Stimulated activated CD4-positive, alpha-beta T cell treated with anti-CD3 and anti-CD28 coated beads, Interleukin-15, amount 100 ng/mL, for 24 hours (primary cell): Measurements from ENCODE around the gene TNS1.

Source experiments
- DNase-seq: peaks from one replicate; pipeline ENCODE4 v3.0.0-alpha.2; 2020

TNS1 gene

DNA sequence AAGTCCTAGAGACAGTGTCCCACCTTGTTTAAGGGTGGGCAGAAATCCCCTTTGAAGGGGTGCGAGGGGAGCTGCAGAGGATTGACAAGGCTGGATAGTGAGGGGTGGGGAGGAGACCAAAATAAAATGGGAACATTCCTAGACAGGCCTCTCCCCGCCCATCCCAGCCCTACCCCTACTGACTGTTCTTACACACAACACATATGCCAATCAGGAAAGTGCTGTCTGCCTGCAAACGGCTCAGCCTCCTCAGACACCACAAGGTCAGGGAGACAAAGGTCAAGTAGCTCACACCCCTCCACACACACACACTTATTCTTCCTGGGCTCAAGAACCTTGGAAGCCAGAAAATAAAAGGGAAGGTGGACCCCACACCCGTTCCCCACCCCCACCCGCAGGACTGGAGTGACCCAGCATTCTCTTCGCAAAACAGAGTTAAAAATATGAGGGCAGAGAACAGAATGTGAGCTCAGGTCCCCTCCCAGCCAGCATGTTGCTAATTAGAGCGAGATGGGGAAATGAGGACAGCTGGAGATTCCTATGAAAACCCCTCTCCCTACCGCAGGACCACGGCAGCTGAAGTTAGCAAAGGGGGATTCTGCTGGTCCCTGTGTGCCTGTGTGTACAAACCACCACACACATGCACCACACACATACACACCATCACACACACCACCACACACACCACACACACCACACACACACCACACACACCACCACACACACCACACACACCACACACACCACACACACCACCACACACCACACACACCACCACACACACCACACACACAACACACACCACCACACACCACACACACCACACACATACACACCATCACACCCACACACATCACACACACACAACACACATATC, 197.8 kb downstream of the TNS1 start:
- DNase-seq = no peak

DNA sequence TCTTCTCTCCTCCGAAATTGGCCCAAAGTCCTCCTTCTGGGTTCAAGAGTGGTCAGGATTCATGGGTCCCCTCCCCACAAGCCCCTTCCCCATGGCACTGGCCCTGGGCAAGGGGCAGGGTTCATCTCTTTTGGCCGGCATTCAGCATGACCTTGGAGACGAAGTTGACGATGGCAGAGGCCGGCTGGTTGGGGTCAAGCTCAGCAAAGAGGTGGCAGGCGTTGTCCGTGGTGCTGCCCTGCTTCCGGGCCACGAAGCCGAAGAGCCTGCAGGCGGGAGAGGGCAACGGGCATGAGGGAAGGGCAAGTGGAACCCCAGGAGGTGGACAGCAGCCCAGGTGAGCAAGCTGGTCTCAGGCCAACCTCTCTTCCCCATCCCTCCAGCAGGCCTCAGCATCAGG, 198.5 kb downstream of the TNS1 start:
- no peak for DNase-seq

DNA sequence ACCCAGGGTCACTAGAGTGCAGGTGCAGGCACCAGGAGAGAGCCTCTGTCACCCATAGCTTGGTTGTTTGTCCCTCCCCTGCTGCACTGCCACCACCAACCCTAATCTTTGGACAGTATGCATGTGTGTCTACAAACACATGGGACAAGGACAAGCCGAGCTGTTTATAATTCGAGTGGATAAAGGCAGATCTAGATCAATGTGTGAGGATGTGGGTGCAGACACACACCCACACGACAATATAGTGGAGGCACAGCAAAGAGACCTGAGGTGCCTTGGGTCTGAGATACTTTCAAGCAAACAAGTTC, 199.2 kb downstream of the TNS1 start:
- no peak for DNase-seq

DNA sequence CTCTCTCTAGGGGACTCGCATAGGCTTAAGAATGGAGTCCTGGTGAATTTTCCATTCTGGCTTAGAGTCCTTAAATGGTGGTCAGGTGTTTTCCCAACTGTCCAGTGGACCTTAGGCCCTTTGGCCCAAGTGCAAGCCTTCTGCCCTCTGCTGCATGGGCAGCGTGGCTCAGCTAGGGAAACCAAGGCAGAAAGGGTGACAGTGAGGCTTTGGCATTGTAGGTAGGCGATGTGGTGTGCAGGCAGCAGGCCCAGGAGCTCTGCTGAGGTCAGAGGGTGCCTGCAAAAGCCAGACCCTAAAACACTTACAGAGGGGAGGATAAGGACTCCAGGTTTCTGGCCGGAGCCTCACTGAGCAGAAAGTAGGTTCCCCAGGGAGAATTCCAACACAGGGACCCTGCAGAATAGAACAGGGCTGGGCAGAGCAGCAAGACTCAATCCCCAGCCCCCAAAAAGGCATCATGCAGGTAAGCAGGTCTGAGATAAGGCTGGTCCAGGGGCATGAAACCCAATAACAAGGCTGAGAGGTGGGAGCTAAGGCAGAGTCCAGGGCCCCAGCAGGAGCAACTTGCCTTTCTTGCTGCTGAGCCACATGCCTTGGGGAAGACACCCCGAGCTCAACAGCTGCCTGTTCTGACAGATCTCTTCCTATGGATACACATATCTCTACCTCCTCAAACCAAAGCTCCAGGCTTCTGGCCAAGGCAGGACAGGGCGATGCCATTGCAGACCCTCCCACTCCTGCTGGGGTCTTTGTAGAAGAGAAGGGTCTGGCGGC, 199.7 kb downstream of the TNS1 start:
- DNase-seq = no peak

DNA sequence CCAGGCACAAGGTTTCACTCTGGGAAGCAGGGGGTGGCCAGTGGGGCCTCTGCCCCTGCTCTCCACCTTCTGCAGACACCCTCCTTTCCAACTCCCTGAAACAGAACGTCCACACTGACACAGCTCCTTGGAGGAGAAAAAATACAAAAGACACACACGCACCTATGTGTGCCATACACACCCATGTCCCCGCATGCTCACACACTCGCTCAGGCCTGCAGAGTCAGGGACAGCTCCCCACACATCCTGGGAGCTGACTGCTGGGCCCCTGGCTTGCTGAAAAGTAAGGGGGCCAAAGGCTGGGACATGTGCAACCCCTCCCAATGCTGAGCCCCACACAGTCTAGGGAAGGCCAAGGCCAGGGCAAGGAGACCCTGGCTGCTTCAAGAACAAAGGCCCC, 200.5 kb downstream of the TNS1 start:
- DNase-seq = no peak

DNA sequence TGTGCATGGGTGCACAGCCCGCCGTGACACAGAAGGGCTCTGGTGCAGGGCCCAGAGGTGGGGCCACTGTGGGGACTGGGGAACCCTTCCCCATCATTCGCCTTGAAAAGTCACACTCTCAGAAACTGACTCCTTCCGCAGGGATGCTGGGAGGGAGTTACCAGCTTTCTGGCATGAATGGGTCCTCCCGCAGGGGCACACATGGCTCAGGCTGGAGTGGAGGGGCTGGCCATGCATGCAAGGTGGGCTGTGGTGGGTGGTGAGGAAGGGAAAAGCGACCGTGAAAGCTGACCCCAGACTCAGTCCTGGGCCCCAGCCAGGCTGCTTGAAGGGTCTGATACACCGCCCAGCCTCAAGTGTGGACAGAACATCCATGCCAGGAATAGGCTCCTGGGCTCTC, 201.1 kb downstream of the TNS1 start:
- DNase-seq = no peak

DNA sequence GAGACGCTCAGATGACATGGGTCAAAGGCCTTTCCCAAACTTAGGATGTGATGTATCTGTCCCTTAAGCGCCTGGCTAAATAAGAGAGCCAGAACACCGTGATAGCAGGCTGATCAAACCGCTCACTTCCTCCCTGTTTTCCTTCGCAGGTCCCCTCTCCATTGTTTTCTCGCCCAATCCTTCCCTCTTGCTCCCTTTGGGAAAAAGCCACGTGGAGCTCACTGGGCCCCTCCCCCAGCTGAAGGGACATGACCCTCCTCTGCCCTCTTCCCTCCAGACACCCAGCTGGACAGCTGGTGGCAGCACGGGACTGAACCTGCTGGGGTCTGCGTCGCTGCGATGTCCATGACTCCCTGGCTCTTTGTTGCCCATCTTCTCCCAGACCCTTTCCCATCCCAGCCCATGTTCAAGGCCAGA, 201.7 kb downstream of the TNS1 start:
- no peak for DNase-seq

DNA sequence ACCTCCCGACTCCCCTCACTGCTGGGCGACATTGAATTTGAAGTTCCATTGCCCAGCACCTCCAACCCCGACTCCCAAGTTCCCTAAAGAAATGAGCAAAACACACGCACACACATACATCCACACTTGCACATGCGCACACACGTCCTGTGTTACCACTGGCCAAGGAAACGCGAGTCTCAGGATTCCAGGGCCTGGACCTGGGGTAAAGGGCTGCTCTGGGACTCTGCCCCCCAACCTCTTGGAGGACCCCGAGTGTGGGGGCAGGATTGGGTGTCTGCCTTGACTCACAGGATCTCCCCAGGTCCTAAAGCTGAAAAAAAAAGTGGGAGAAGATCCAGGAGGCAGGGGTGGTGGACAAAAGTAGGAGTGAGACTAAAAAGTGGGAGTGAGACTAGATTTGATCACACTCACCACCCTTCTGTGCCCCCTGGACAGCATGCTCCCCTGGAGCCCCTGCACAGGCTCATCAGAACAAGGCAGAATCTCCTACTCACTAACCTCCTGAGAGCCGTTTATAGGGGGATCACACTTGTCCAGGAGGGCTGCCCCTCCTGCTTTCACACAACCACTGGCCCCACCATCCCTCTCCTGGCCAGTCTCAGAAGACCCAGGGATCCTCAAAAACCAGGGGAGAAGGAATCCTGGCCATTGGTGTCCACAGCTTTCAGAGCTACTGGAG, 202.2 kb downstream of the TNS1 start:
- DNase-seq = no peak

DNA sequence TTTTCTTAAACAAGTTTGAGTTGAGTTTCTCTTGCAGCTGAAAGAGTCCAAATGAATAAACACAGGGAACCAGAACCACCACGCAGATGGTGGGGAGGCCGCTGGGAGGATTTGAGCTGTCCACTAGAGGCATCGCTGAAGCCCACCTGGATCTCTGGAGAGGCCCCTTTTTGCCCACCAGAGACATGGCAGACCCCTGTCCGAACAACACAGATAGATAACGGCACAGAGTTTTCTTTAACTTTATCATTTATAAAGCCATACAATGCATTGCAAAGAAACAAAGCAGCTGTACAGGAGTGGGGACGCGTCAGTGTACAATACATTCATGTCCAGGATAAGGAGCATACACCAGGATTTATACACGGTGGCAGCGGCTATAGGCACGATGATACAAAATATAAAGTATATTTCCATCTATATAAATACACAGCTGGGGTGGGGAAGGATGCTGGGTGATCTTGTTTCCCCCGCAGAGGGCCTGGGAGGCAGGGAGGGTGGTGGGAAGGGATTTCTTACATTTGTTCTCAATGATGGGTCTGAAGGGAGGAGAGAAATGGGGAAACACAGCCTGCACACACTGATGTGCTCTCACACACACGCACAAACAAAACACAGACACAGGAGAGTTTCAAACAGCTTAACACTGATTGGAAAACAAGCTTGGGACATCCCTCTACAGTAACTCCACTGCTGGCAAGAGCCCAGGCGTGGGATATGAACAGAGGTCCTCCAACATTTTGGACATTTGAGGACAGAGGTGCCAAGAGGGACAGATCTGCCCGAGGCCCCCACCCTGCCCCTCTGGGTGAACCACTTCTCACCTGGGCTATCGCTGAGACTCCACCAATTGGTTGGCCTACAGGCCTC, 203.0 kb downstream of the TNS1 start:
- DNase-seq = no peak

DNA sequence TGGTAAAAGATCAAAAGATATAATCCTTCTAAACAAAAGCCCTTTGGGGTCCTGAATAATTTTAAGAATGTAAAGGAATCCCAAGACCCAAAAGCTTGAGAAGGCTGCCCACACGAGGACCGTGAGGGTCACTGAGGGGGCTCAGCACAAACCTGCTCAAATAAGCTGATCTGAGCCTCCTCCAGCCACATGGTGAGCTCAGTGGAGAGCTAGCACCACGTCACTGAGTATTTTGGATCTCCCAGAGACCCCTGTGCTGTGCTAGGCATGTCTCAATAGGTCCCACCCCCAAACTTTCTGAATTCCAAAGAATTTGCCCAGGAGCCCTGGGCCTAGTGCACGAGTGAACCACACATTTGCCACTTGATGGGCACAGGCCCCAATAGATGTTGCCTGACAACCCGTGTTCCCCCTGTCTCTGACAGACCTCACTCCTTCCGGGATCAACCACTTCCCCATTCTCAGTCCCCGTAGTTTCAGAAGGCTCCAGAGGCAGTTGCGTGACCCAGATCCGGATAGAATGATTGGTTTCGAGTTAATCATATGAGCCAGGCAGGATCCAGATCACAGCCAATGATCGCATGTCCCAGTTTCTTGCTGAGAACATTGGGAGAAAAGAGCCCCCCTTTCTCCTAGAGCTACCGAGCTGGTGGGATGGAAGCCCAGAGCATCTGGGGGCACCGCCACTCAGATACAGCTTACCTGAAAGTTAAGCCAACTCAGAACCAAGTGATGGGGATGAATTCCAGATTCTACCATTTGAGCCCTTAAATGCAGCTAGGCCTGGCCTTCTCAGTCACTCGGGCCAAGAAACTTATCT, 203.8 kb downstream of the TNS1 start:
- no peak for DNase-seq

DNA sequence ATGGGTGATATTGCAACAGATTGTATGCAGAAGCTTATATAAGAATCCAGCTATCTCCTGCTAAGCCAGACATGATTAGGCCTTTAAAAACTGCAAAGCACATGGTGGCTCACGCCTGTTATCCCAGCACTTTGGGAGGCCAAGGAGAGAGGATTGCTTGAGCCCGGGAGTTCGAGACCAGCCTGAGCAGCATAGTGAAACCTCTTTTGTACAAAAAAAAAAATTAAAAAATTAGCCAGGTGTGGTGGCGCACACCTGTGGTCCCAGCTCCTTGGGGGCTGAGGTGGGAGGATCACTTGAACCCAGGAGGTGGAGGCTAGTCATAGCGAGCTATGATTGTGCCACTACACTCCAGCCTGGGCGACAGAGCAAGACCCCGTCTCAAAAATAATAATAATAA, 204.6 kb downstream of the TNS1 start:
- no peak for DNase-seq

DNA sequence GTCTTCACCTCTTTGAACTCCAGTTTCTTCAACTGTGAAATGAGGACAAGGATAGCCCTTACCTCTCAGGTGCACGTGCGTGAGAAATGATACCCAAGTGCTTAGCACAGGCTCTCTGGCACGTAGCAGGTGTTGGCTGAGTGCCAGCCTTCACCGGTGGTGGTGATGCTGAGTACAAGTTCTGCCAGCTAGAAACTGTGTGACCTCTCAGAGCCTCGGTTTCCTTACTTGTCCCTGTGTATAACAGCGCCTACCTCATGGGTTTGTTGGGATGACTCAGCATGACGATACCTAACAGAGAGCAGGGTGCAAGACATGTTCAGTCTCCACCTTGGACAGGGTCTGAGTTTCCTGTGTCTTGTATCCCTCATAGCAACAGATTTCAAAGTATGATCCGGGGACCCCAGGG, 205.1 kb downstream of the TNS1 start:
- DNase-seq = no peak

DNA sequence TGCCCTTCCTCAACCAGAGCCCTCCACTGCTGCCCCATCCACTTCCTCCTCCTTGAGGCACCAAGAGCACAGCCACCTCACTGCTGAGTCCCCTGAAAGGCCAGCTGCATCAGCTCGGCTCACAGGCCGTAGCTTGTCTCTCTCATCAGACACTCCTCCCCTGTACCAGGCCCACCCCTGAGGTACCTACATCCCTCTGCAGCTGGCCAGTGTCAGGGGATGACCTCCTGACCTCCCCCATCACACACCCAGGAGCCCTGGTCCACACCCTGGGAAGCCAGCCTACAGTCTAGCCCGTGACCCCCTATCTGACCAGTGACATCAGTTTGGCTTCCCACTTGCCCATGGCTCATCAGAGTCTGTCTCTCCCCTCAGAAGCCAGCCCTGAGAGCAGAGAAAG, 205.6 kb downstream of the TNS1 start:
- DNase-seq = no peak

DNA sequence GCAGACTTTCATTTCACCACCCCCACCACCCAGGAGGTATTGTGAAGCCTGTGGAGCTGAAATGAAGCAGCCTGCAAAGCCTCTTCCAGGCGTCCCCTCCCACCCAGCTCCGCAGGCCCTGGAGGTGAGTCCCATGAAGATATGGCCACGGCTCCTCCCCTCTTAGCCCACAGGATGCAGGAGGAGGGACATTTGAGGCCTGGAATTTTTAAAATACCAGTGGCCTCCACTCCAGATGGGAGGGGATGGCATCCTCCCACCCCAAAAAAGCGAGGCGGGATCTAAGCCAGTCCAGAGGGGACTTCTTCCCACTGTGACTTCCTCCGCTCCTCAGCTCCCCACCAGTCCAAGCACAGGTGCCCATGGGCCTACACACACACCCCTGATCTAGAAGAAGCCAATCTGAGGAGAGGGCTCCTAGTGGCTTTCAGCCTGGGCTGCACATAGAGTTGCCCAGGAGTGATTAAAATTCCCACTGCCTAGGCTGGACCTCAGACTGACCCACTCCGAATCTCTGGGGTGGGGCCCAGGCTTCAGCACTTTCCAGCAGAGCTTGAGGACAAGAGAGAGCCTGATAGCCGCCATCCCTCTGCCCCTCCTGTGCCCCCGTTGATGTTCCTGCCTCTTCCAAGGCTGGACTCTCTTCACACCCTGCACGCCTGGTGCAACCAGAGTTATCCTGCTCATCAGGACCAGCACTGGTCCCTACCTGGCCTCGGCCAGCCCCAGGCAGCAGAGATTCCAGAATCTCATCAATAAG, 206.9 kb downstream of the TNS1 start:
- no peak for DNase-seq

DNA sequence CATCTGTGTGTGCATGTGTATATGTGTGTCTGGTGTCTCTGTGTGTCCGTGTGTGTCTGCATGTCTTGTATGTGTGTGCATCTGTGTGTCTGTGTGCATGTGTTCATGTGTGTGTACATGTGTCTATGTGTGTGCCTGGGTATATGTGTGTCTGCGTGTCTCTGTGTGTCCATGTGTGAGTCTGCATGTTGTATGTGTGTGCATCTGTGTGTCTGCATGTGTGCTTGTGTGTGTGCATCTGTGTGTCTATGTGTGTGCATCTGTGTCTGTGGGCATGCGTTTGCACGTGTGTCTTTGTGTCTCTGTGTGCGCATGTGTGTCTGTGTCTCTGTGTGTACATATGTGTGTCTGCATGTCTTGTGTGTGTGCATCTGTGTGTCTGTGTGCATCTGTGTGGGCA, 207.7 kb downstream of the TNS1 start:
- no peak for DNase-seq

DNA sequence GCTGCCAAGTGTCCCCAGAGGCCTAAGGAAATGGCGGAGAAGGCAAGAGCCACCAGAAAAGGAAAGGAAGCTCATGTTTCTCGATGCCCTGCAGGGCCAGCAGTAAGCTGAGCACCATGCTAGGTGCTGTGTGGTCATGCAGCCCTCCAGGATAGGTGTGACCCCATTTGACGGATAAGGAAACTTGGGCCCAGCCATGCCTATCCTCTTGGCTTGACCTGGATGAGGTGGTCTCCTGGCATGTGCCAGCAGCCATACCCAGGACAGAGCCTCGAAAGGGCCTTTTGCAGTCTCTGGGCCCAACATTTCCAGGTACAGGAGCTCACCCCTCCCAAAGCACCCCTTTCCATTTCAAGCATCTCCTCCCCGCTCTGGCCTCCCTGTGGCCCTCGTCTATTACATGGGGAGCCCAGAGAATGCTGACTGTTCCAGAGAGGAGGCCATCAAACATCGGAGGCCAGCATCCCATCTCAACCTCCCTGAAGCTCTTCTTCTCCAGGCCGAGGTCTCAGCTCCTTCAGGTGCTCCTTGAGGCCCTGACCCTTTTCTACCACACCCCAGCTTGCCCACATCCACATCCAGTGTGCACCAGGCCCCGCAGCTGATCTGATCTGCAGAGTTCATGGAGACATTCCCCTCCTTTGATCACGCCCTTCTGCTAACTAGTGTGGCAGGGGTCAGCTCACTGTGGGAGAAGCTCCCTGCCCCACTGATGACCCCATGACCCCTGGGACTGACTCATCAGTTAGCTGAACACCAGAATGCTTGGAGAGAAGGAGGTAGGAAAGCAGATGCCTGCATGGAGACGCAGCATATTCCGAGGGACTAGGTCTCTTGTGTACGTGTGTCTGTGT, 208.4 kb downstream of the TNS1 start:
- DNase-seq = no peak

DNA sequence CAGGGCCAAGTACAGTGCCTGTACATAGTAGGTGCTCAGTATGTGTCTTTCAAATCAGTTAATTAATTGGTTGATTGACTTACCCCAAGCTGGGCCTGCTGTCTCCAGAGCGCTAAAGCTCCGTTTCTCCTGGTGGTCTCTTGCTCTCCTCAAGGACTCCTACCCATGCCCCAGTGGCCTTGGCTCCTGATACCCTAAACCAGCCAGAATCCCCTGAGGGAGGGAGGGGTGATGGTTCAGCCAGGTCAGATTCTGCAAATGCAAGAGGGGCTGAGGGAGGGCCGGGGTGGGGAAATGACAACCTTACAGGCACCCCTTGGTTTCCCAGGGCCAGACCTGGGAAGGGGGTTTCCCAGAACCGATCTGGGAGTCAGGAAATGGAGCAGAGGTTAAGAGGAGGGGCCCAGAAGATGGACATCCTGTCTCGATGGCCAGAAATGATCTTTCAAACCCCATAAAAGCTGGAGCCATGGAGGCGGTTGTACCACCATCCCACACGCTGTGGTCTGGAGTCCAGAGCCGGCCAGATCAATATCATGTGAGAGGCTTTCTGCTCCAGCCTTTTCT, 209.1 kb downstream of the TNS1 start:
- DNase-seq = no peak

DNA sequence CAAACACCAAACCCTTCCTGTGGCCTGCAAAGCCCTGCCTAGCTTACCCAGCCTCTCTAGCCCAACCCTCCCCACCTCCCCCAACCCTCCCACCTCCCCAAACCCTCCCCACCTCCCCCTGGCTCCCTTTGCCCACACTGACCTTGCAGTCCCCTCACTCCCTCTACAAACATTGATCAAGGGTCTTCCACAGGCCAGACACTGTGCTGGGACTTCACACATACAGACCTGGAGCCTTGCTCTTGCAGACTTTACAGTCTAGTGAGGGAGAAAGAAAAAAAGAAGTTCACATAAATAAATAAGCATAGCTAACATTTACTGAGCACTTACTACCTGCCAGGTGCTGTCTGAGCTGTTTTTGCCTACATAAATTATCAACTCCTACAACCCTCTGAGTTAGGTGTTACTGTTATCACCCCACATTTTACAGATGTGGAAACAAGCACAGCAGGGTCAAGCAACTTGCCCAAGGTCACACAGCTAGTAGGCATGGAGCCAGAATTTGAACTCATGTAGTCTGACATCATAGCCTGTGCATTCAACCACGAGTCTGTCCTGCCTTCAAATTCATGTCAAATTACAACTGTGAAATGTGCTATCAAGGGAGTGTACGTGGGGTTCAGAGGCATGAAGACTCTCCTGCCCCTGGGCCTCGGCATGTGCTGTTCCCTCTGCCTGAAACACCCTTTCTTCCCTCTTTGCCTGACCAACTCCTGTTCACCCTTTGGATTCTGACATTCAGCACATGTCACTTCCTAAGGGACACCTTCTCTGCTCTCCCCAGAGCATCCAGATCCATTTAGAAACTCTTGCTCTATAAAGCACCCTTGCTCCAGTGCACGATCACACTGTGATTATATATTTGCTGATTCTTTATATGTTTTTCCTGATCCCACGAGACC, 209.9 kb downstream of the TNS1 start:
- no peak for DNase-seq

DNA sequence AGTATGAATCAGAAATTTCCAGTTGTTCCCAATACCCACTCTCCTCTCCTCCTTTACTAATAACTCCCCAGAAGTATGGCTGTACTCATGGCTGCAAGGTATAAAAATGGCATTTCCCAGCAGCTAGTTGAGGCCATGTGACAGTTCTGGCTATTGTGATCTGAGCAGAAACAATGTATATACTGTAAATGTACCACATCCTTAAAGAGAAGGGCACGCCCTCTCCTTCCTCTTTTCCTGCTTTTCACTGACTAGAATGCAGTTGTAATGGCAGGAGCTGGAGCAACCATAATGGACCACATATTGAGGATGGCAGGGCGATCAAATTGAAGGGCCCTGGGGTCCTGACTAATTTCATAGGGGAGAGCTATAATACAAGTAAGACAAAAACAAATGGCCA, 211.2 kb downstream of the TNS1 start:
- no peak for DNase-seq
